ENCODE results near the gene ACSF3. TPM values are rescaled to one million over a fixed set of nuclear protein-coding genes. Genes with fewer than 3 reads are reported as not detected.

The ACSF3 gene
- total RNA-seq, 4 donors from 2014 or later = 94.6 to 120 (median 108) TPM

DNA sequence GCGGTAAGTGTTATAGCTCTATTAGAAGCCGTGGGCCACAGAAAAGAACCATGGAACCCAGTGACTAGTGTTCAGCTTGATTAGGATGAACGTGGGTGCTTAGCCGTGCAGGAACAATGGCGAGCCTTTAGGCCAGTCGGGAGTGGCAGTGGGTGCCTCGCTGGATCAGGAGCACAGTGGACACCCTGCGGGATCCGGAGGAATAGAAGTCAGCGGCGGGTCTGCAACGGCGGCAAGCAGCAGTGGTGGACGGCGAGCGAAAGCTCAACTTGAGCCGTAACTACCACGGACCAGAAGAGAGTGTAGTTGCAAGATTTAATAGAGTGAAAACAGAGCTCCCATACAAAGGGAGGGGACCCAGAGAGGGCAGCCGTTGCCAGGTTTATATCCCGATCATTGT is 40.6 kb downstream of the ACSF3 start:
- H3K36me3 ChIP-seq = peaks cover 0 to 76% (median 0%) of the 10 kb centered on the region in 3 donors
- no peaks in the 10 kb centered on the region for H3K27me3 ChIP-seq
- H3K27ac ChIP-seq = no peak overlapping the region
- no peaks in the 10 kb centered on the region for H3K4me1 ChIP-seq
- H3K9me3 ChIP-seq = no peaks in the 10 kb centered on the region
- TF ChIP-seq, protein P1, sequence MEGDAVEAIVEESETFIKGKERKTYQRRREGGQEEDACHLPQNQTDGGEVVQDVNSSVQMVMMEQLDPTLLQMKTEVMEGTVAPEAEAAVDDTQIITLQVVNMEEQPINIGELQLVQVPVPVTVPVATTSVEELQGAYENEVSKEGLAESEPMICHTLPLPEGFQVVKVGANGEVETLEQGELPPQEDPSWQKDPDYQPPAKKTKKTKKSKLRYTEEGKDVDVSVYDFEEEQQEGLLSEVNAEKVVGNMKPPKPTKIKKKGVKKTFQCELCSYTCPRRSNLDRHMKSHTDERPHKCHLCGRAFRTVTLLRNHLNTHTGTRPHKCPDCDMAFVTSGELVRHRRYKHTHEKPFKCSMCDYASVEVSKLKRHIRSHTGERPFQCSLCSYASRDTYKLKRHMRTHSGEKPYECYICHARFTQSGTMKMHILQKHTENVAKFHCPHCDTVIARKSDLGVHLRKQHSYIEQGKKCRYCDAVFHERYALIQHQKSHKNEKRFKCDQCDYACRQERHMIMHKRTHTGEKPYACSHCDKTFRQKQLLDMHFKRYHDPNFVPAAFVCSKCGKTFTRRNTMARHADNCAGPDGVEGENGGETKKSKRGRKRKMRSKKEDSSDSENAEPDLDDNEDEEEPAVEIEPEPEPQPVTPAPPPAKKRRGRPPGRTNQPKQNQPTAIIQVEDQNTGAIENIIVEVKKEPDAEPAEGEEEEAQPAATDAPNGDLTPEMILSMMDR (IDR thresholded peaks at IDR 0.05) = no peak
- TF ChIP-seq POLR2A (IDR thresholded peaks at IDR 0.05) = no peak
- no peak overlapping the region for H3K4me3 ChIP-seq
- no peak for DNase-seq

DNA sequence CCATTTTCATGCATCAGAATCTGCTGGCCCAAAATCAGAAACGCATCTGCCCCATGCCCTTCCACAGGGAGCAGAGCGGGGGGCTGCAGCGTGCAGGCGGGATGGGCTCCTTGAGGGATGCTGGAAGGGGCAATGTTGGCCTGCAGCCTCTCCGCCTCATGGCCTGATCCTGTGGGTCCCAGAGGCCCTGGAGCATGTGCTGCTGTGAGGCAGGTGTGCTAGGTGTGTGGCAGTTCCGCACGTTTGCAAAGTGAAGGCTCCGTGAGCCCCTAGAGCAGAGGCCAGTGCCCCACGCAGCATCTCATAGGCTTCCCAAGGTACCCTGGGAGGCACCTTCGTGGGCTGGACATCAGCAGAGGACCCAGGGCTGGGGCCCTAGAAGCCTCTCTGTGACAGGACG is 41.5 kb downstream of the ACSF3 start:
- no peak for TF ChIP-seq POLR2A (IDR thresholded peaks at IDR 0.05)
- TF ChIP-seq, protein P1 (IDR thresholded peaks at IDR 0.05) = no peak
- Histone ChIP-seq H3K9me3 (no peaks in the 10 kb centered on the region), H3K4me1 (no peaks in the 10 kb centered on the region), H3K27me3 (no peaks in the 10 kb centered on the region), H3K27ac (no peak overlapping the region), H3K36me3 (peaks cover 0 to 83% (median 0%) of the 10 kb centered on the region in 3 donors), H3K4me3 (no peak overlapping the region)
- peak in 1 of 3 donors; percentile 19 for DNase-seq

DNA sequence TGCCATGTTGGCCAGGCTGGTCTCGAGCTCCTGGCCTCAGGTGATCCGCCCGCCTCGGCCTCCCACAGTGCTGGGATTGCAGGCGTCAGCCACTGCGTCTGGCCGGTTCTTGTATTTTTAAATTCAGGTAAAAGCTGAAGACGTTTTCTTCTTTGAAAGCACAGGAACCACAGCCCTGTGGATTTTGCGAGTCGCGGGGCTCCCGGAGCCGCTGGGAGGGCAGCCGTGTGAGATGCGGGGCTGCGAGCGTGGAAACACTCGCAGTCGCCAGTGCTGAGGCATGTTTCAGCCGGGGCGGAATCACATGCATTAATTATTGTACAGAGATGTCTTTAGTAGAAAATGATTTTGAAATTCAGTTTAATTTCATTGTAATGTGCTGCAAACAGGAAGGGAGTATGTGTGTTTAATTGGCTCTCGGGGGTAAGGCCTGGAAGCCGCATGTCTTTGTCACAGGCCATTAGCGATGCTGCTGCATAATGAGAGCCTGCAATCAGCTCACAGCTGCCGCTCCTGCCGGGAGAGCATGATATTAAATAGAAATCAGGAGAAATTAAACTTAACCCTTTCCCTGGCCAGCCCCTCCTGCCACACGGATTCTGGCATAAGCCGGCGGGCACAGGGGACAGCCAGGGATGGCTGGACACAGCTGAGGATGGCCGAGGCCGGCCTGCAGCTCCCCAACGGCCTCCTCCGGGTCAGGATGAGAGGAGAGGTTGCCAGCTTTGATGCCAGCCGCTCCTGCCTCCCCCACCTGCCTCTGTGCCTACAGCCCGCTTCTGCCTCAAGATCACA is 42.5 kb downstream of the ACSF3 start:
- TF ChIP-seq POLR2A (IDR thresholded peaks at IDR 0.05) = no peak
- TF ChIP-seq, protein P1 (IDR thresholded peaks at IDR 0.05) = no peak
- H3K27me3 ChIP-seq = no peaks in the 10 kb centered on the region
- peak in 1 of 3 donors; percentile 30 for DNase-seq

DNA sequence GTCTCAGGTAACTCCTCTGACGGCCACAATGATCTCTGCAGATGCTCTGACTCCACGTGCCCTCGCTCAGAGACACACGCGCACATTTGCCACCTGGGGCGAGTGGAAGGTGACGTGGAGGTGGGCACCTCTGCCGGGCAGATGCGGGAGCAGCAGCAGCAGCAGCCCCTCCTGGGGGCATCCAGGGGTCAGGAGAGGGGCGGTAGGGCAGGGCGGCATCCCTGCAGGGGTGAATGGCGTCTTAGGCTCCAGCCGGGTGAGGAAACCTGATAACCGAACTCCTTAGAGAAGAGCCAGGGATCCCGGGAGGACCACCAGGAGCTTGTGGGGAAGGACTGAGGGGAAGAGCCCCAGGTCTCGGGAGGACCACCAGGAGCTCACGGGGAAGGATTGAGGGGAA is 43.3 kb downstream of the ACSF3 start:
- DNase-seq = peak in 1 of 3 donors; percentile 14
- H3K27me3 ChIP-seq = no peaks in the 10 kb centered on the region
- H3K4me1 ChIP-seq = no peaks in the 10 kb centered on the region
- no peak overlapping the region for H3K27ac ChIP-seq
- no peak overlapping the region for H3K4me3 ChIP-seq
- TF ChIP-seq POLR2A (IDR thresholded peaks at IDR 0.05) = no peak
- TF ChIP-seq, protein P1 (IDR thresholded peaks at IDR 0.05) = no peak
- H3K9me3 ChIP-seq = peaks cover 0 to under 1% (median 0%) of the 10 kb centered on the region in 4 donors
- peaks cover 0 to 97% (median 0%) of the 10 kb centered on the region in 3 donors for H3K36me3 ChIP-seq

More for the DNA sequence above, 42.5 kb downstream of the ACSF3 start:
- Histone ChIP-seq H3K4me3 (no peak overlapping the region), H3K9me3 (no peaks in the 10 kb centered on the region), H3K4me1 (no peaks in the 10 kb centered on the region), H3K27ac (no peak overlapping the region), H3K36me3 (peaks cover 0 to 93% (median 0%) of the 10 kb centered on the region in 3 donors)

DNA sequence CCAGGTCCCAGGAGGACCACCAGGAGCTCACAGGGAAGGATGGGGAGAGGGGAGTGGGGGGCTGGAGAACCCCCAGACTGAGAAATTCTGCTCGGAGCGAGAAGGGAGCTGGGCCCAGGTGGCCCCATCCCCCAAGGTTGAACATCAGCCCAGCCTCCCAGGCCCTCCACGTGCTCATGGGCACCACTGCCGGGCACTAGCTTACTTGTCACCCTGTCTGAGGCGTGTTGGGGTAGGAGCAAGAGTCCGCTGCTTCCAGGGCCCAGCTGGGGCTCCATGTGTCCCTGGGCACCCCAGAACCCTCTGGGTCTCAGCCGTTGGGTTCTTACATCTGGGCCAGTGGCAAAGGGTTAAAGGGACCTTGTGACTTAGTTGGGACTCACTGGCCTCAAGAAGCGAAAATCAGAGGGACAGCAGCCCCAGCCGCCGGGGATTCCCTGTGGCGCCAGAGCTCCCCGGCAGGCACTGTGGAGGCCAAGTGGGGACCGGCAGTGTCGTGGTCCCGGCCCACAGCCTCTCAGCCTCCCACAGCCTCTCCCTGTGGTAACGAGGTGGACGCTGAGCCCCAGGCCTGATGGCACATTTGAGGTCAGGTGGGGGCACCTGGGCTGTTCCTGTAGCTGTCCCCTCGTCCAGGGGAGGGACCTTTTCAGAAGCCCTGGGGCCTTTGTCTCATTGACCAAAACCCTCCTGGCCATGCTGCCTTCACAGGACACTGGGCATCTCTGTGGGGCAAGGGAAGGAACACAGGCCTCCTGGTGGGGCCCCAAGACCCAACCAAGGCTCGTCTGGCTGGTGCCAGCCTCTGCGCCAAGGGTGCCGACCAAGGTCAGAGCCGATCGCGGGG is 44.2 kb downstream of the ACSF3 start:
- no peaks in the 10 kb centered on the region for H3K27me3 ChIP-seq
- peaks cover 0 to 6% (median 0%) of the 10 kb centered on the region in 4 donors for H3K9me3 ChIP-seq
- no peak overlapping the region for H3K27ac ChIP-seq
- peaks cover 0 to 94% (median 0%) of the 10 kb centered on the region in 3 donors for H3K36me3 ChIP-seq
- DNase-seq = peak in 1 of 3 donors; percentile 43
- no peak overlapping the region for H3K4me3 ChIP-seq
- no peaks in the 10 kb centered on the region for H3K4me1 ChIP-seq
- TF ChIP-seq POLR2A (IDR thresholded peaks at IDR 0.05) = no peak
- TF ChIP-seq, protein P1 (IDR thresholded peaks at IDR 0.05) = no peak
